NCI-H748 (cell line): Measurements from ENCODE around the gene ATP6V0B.

Experiments used
- DNase-seq: peaks from one replicate; lab custom pipeline; 2025; ENCODE audit not compliant: unreplicated experiment; lab: John Stamatoyannopoulos, UW

The ATP6V0B gene

DNA sequence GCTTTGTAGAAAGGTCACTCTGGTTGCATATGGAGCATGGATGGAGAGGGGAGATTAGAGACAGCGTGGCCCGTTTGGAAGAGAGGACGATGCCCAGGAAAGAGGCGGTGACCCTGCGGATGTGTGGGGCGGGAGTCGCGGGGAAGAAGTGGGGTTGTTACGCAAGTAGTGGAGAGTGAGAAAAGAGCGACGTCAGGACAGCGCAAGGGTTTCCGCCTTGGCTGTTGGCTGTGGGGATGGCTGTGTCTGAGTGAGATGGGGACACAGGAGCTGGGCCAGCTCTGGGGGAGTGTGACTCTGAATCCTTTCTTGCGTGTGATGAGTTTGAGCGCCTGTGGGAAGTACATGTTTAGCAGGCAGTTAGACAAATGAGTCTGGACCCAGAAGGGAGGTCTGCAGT lies 8.0 kb downstream of the ATP6V0B start:
- no peak for DNase-seq

- DNase-seq: no peak
Observed at GRCh38 chr1:43983253-43983899, 8.6 kb downstream of the ATP6V0B start.

DNA sequence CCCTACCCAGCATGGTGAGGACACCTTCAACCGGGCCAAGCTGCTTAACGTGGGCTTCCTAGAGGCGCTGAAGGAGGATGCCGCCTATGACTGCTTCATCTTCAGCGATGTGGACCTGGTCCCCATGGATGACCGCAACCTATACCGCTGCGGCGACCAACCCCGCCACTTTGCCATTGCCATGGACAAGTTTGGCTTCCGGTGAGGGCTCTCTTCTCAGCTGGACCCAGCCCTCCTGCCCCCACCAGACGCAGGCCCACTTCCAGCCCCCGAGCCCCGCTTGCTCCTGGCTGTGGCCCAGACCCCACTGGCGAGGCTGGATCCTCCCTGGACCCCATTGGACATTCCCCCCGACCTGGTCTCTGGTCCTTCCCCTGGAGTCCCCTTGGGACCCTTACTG lies 10.1 kb downstream of the ATP6V0B start:
- DNase-seq: no peak

GRCh38 chr1:43985984-43986595 lies 11.3 kb downstream of the ATP6V0B start:
- DNase-seq: no peak

GRCh38 chr1:43986712-43987111 lies 12.0 kb downstream of the ATP6V0B start:
- DNase-seq: no peak

DNA sequence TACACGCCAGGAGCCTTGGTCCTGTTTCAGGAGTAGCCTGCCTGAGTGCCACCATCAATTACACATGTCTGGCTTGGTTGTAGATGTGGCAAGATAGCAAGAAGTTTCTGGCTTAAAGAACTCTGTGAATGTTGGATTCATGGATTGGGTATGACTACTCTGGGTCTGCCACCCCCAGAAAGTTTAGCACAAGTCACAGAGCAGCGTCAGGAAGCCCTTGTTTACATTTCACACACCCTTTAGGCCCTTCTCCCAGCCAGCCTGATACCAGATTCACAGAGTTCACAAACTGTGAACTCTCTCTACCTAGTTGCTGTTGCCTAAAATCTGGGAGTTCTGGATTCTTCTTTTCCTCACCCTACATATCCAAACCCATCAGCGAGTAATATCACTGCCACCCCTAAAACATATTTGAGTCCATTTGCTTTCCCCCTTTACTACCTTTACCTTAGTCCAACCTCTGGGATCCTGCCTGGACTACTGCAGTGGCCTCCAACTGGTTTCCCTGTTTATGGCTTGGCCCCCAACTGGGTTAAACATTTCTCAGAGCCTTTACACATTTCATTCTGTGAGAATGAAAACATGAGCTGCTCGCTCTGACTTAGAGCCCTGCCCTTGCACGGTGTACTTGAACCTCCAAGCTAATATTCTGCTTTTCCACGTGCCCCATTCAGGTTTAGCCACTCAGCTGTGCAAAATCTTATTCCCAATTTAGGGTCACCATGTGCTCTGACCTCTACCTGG lies 12.6 kb downstream of the ATP6V0B start:
- DNase-seq: no peak

- DNase-seq: peak; percentile 55
Observed at GRCh38 chr1:43990271-43991199, 15.8 kb downstream of the ATP6V0B start.

DNA sequence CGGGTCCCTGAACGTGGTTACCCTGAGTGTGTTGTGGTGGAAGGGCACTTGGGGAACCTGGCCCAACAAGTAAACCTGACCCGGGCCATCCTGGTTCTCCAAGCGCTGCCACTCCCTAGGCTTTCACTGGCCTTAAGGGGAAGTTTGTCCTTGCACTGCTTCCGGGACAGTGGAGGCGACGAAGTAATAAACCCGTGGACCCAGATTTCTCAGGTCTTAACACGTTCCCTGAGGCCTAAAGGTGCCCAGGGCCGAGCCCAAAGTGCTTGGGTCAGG lies 16.4 kb downstream of the ATP6V0B start:
- no peak for DNase-seq

DNA sequence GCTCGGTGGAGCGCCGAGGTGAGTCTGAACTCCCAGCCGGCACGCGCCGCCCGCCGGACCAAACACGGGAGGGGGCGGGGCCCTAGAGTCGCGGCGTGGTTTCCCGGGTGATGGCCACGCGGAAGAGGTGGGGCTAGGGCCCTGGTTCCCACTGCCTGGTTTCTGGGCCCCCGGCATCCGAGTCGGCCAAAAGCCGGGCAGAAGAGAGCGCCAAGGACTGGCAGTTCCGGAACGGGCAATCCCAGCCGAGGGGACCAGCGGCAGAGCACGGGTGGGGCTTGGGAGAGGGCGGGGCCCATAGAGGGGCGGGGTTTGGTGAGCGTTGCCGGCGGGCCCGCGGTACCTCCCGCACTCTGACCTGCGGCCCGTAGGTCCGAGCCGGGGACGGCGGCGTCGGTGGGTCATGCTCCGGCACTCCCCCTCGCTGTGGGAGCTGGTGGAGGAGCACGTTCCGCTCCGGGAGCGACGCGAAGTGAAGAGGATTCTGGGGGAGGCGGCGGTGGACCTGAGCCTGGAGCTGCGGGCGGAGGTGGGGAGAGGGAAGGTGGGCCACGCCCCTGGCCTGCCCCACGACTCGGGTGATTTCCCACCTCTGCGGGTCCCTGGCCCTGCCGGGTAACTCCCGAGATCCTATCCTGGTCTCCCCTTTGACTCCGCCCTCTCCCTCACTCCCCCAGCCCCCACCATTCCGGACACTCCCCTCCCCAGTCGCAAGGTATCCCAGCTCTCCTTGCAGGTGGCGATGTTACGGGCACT lies 16.9 kb downstream of the ATP6V0B start, which contains the start of gene CCDC24:
CCDC24 (plus strand) TSS at position 124 of the 756 bp plus-strand sequence; CDS start at position 404, 280 bp downstream.
- peak; percentile 96 for DNase-seq

GRCh38 chr1:43992232-43992995 lies 17.7 kb downstream of the ATP6V0B start:
- DNase-seq: no peak

- no peak for DNase-seq
Observed at GRCh38 chr1:43993206-43993914, 18.6 kb downstream of the ATP6V0B start.

GRCh38 chr1:43994071-43994470 lies 19.3 kb downstream of the ATP6V0B start:
- no peak for DNase-seq

DNA sequence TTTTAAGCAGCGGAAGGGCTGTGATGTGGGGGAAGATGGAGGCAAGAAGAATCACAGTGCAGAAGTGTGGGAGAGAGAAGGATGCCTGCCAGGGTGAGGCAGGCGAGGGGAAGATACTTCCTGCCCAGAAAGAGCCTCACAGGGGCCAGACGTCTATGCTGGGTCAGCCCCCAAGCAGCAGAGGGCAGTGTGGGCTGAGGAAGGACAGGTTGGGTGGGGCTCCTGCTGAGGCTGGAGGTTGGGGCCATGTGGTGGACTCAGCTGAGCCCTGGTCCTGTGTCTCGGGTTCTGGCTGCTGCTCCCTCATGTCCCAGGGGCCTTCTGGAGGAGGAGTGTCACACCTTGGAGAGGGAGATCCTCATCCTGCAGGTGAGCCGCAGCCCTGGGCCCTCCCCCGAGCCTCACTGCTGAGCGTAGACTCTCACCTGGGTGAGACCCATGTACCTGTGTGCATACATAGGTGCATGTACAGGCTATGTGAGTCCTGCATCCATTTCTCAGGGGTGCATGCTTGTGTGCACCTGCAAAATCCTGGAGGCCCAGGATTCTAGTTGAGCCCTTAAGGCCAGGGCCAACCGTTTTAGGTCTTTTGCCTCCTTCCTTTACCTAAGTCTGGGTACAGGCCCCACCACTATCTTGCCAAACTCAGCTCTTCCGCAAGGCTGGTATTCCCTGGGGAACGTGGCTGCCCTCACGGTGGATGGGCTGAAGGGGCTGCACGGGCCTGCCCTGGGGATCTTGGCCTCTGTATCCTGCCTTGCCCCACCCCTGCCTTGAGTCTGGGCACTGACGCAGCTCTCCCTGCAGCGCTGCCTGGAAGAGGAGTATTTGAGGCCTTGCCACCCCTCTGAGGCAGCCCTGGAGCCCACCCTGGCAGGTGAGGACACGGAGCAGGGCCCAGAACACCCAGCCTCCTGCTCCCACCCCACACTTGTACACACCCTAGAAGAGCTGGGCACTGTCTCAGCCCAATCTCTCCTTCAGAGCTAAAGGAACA lies 20.3 kb downstream of the ATP6V0B start:
- peak; percentile 44 for DNase-seq

DNA sequence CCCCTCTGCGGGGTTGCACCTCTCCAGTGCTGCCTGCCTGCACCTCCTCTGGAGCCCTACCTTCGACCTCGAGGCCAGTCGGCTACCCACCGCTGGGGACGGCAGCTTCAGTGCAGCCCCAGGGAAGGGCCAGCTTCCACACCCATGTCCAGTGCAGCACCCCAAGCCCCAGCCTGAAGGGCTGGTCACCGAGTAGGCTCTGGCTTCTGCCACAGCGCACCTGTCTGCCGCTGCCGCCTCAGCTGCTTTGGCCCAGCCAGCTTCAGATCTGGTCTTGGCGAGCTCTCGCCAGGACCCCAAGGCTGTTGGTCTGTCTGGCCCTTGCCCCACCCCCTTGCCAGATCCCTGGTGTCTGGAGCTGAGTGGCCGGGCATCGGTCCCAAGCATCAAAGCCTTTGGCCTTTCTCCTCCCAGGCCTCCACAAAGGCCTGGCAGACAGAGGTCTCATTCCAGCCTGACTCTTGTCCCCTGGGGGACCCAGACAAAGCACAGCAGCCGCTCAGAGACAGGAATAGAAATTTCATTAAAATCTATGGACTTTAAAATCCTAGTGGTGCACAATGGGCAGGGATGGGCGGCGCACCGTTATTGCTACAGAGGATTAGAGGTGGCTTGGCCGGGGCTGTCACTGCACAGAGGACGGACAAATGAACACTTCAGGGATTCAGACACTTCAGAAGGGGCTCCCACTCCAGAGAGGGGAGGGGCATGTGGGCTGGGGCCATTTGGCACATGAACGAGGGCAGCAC lies 21.4 kb downstream of the ATP6V0B start:
- DNase-seq: no peak

- DNase-seq: no peak
Observed at GRCh38 chr1:43996733-43997115, 22.0 kb downstream of the ATP6V0B start.

DNA sequence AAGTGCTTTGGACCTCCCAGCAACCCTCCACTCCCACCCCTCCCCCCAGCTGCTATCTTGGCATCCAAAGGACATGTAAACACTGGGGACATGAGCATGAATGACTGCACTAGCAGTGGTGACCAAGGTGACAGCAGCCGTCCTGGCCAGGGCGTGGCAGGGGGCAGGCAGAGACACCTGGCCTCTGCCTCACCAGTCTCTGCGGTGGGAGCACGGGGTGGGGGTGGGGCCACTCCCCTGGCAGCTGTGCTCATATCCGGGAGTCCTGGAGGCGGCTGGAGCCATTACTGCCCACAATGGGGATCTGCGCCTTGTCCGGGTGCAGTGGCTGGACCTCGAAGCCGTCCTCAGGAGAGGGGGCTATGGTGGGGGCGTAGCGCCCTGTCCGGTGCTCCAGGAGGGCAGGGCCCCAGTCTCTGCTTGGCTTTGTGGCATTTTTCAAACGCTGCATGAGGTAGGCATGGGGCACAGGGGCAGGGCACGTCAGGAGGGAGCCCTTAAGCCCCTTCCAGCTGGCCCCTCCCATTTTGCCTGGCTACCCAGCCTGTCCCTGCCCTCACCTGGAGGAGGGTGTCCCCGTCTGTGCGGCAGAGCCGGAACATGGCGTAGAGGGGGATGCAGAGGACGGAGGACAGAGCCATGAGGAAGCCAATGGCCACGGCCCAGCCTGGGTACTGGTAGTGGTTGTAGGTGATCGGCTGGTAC lies 22.7 kb downstream of the ATP6V0B start:
- DNase-seq: peak; percentile 98

DNA sequence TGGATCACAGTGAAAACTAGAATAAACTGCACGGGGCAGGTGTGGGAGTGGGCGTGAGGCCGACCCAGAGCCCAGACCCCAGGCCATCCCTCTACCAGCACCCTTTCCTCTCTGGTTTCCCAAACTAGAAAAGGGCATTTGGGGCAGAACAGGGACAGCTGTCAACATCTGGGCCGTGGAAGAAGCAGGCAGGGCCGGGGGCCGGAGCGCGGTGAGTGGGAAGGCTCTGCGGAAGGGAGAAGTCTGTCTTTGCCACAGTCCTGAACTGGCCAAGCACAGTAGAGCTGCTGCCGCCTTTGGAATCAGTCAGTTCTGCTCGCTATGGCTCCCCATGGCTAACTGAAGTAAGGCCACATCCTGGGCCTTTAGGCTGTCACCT lies 23.2 kb downstream of the ATP6V0B start:
- DNase-seq: peak; percentile 41
